ENCODE measurements around the gene GLUL. TPM values are rescaled to one million over a fixed set of nuclear protein-coding genes. Genes with fewer than 3 reads are reported as not detected.

The GLUL gene
- 100 to 1,000 TPM; 128 to 420 (median 134) TPM for total RNA-seq
- 100 TPM for total RNA-seq (2013)

- H3K9me3 Mint-ChIP-seq, result no peaks in the 10 kb centered on the region
- intact Hi-C loops (cut with micrococcal nuclease), result no loop called here
- H3K27ac Mint-ChIP-seq, result peak within 1 kb of the TSS; percentile 86 to 97
- H3K4me3 Mint-ChIP-seq, result peak within 1 kb of the TSS; percentile 99
- peak; percentile 72 to 78 for DNase-seq
- Histone ChIP-seq H3K4me1 (ENCODE audit: control insufficient read depth, insufficient read depth, low read length) (peaks cover 20% of the 10 kb centered on the region), H3K4me3 (ENCODE audit: low read length) (peak within 1 kb of the TSS; percentile 72), H3K27ac (ENCODE audit: low read length) (peak within 1 kb of the TSS; percentile 62), H3K36me3 (ENCODE audit: control insufficient read depth, insufficient read depth, low read length) (peaks cover 21% of the 10 kb centered on the region), H3K27me3 (ENCODE audit: control insufficient read depth, insufficient read depth, low read length) (no peaks in the 10 kb centered on the region), H3K9me3 (ENCODE audit: control insufficient read depth, insufficient read depth, low read length) (no peaks in the 10 kb centered on the region)
- under 1% methylated on average over 70 of the region's 70 CpGs for WGBS (ENCODE audit: insufficient coverage)
- peak; percentile 84 to 92 (median 89) for ATAC-seq
- peaks cover 12% of the 10 kb centered on the region for H3K36me3 Mint-ChIP-seq
- H3K27me3 Mint-ChIP-seq (ENCODE audit: low read depth in 2 of 2), result no peaks in the 10 kb centered on the region
- peaks cover 36 to 40% of the 10 kb centered on the region in 2 donors for H3K4me1 Mint-ChIP-seq
- TF ChIP-seq, protein P1, sequence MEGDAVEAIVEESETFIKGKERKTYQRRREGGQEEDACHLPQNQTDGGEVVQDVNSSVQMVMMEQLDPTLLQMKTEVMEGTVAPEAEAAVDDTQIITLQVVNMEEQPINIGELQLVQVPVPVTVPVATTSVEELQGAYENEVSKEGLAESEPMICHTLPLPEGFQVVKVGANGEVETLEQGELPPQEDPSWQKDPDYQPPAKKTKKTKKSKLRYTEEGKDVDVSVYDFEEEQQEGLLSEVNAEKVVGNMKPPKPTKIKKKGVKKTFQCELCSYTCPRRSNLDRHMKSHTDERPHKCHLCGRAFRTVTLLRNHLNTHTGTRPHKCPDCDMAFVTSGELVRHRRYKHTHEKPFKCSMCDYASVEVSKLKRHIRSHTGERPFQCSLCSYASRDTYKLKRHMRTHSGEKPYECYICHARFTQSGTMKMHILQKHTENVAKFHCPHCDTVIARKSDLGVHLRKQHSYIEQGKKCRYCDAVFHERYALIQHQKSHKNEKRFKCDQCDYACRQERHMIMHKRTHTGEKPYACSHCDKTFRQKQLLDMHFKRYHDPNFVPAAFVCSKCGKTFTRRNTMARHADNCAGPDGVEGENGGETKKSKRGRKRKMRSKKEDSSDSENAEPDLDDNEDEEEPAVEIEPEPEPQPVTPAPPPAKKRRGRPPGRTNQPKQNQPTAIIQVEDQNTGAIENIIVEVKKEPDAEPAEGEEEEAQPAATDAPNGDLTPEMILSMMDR (IDR thresholded peaks at IDR 0.05), result no peak
Measured at GRCh38 chr1:182391362-182392049, at the start of gene GLUL. Gene GLUL, minus strand, starts transcription at chr1:182391790. Its CDS starts 3,053 bp downstream, at chr1:182388737.

DNA sequence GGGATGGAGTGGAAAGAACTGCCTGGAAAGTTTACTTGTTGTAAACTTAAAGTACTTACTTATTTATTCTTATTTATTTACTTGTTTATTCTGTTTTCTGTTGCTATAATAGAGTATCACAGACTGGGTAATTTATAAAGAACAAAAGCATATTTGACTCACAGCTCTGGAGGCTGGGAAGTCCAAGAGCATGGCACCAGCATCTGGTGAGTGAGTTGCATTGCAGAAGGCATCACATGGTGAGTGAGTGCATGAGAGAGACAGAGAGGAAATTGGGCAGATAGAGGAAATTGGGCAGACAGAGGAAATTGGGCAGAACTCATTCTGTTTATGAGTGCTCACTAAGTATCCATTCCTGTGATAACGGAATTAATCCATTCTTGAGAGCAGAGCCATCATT is 46.7 kb upstream of the GLUL start:
- Mint-ChIP-seq H3K4me3 (no peak overlapping the region), H3K27me3 (ENCODE audit: low read depth in 2 of 2) (peaks cover 0 to 8% of the 10 kb centered on the region in 2 donors), H3K4me1 (no peaks in the 10 kb centered on the region), H3K9me3 (no peaks in the 10 kb centered on the region), H3K27ac (no peak overlapping the region), H3K36me3 (no peaks in the 10 kb centered on the region)
- TF ChIP-seq, protein P1 (IDR thresholded peaks at IDR 0.05), result no peak
- WGBS (ENCODE audit: insufficient coverage), result 89% methylated on average over 1 of the region's 1 CpG
- Histone ChIP-seq H3K27ac (ENCODE audit: low read length) (no peak overlapping the region), H3K36me3 (ENCODE audit: control insufficient read depth, insufficient read depth, low read length) (no peaks in the 10 kb centered on the region), H3K27me3 (ENCODE audit: control insufficient read depth, insufficient read depth, low read length) (no peaks in the 10 kb centered on the region), H3K4me1 (ENCODE audit: control insufficient read depth, insufficient read depth, low read length) (no peaks in the 10 kb centered on the region), H3K4me3 (ENCODE audit: low read length) (no peak overlapping the region), H3K9me3 (ENCODE audit: control insufficient read depth, insufficient read depth, low read length) (no peaks in the 10 kb centered on the region)
- no peak for ATAC-seq
- intact Hi-C loops (cut with micrococcal nuclease), result no loop called here
- no peak for DNase-seq

DNA sequence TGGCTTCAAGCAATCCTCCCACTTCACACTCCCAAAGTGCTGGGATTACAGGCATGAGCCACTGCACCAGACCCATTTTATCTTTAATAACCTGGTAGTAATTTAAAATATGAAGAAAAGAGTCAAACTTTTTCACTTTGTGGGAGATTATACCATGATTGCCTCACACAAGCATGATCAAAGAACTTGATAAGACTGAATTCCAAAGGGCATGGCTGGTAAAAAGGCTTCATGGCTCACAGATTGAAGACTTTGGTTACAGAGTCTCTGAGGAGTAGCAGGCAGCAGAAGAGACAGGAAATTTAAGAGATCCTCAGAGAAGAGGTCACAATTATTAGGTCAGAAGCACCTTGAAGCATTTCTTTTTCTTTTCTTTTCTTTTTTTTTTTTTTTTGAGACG is 42.0 kb upstream of the GLUL start:
- DNase-seq (no peak), ATAC-seq (no peak)
- Histone ChIP-seq H3K36me3 (ENCODE audit: control insufficient read depth, insufficient read depth, low read length) (no peaks in the 10 kb centered on the region), H3K4me1 (ENCODE audit: control insufficient read depth, insufficient read depth, low read length) (peaks cover 6% of the 10 kb centered on the region), H3K27me3 (ENCODE audit: control insufficient read depth, insufficient read depth, low read length) (no peaks in the 10 kb centered on the region), H3K9me3 (ENCODE audit: control insufficient read depth, insufficient read depth, low read length) (no peaks in the 10 kb centered on the region), H3K4me3 (ENCODE audit: low read length) (no peak overlapping the region), H3K27ac (ENCODE audit: low read length) (no peak overlapping the region)
- Mint-ChIP-seq H3K27me3 (ENCODE audit: low read depth in 2 of 2) (peaks cover 0 to 8% of the 10 kb centered on the region in 2 donors), H3K27ac (no peak overlapping the region), H3K4me3 (no peak overlapping the region), H3K9me3 (no peaks in the 10 kb centered on the region), H3K36me3 (no peaks in the 10 kb centered on the region), H3K4me1 (peaks cover 11 to 15% of the 10 kb centered on the region in 2 donors)
- intact Hi-C loops (cut with micrococcal nuclease), result no loop called here
- WGBS (ENCODE audit: insufficient coverage), result 82% methylated on average over 1 of the region's 1 CpG
- TF ChIP-seq, protein P1 (IDR thresholded peaks at IDR 0.05), result no peak

- no peak overlapping the region for H3K27ac ChIP-seq (ENCODE audit: low read length)
- DNase-seq (no peak), ATAC-seq (no peak)
- no peaks in the 10 kb centered on the region for H3K27me3 ChIP-seq (ENCODE audit: control insufficient read depth, insufficient read depth, low read length)
- H3K4me1 Mint-ChIP-seq, result peaks cover 11 to 15% of the 10 kb centered on the region in 2 donors
- H3K4me1 ChIP-seq (ENCODE audit: control insufficient read depth, insufficient read depth, low read length), result peaks cover 9% of the 10 kb centered on the region
- TF ChIP-seq, protein P1 (IDR thresholded peaks at IDR 0.05), result no peak
- WGBS (ENCODE audit: insufficient coverage), result 89% methylated on average over 7 of the region's 7 CpGs
- no peaks in the 10 kb centered on the region for H3K9me3 ChIP-seq (ENCODE audit: control insufficient read depth, insufficient read depth, low read length)
- H3K4me3 Mint-ChIP-seq, result no peak overlapping the region
- H3K27me3 Mint-ChIP-seq (ENCODE audit: low read depth in 2 of 2), result peaks cover 0 to 8% of the 10 kb centered on the region in 2 donors
- intact Hi-C loops (cut with micrococcal nuclease), result no loop called here
- H3K4me3 ChIP-seq (ENCODE audit: low read length), result no peak overlapping the region
- H3K27ac Mint-ChIP-seq, result no peak overlapping the region
- H3K9me3 Mint-ChIP-seq, result no peaks in the 10 kb centered on the region
- no peaks in the 10 kb centered on the region for H3K36me3 ChIP-seq (ENCODE audit: control insufficient read depth, insufficient read depth, low read length)
- no peaks in the 10 kb centered on the region for H3K36me3 Mint-ChIP-seq
Measured at GRCh38 chr1:182431278-182431677, 39.7 kb upstream of the GLUL start.

Data from natural killer cell (primary cell).